Stimulated activated CD4-positive, alpha-beta T cell treated with anti-CD3 and anti-CD28 coated beads, Interleukin-4, amount 100 ng/mL, for 1 hour (primary cell): ENCODE data around the gene MINDY4.

ENCODE experiments used
- DNase-seq: peaks from one replicate; pipeline ENCODE4 v3.0.0-alpha.2; 2020

Gene MINDY4

GRCh38 chr7:30743371-30744074 is 27.7 kb upstream of the MINDY4 start:
- no peak for DNase-seq

GRCh38 chr7:30744075-30744417 is 27.2 kb upstream of the MINDY4 start:
- DNase-seq, result no peak

GRCh38 chr7:30745261-30745941 is 25.8 kb upstream of the MINDY4 start:
- DNase-seq, result no peak

- DNase-seq, result no peak
These were observed 21.2 kb upstream of the MINDY4 start for GRCh38 chr7:30750010-30750409.

GRCh38 chr7:30750683-30751650 is 20.2 kb upstream of the MINDY4 start:
- no peak for DNase-seq

- no peak for DNase-seq
These were observed 19.4 kb upstream of the MINDY4 start, which contains the start of gene INMT for GRCh38 chr7:30751696-30752273. TSS of gene INMT (plus strand) at chr7:30752135. CDS start at chr7:30752151, 16 bp downstream.

- no peak for DNase-seq
These were observed 18.7 kb upstream of the MINDY4 start for GRCh38 chr7:30752484-30752883.

GRCh38 chr7:30752979-30753378 is 18.2 kb upstream of the MINDY4 start:
- no peak for DNase-seq

- DNase-seq, result no peak
These were observed 16.8 kb upstream of the MINDY4 start for GRCh38 chr7:30754315-30754877.

GRCh38 chr7:30755384-30756154 is 15.6 kb upstream of the MINDY4 start:
- no peak for DNase-seq

- DNase-seq, result no peak
These were observed 13.9 kb upstream of the MINDY4 start for GRCh38 chr7:30757342-30757692.

- no peak for DNase-seq
These were observed 10.6 kb upstream of the MINDY4 start for GRCh38 chr7:30760514-30761213.

- no peak for DNase-seq
These were observed 9.7 kb upstream of the MINDY4 start for GRCh38 chr7:30761214-30762156.

GRCh38 chr7:30764030-30764975 is 6.9 kb upstream of the MINDY4 start:
- DNase-seq, result no peak

- DNase-seq, result no peak
These were observed 5.8 kb upstream of the MINDY4 start for GRCh38 chr7:30765408-30765807.

GRCh38 chr7:30770845-30771173 is 408 bp upstream of the MINDY4 start:
- no peak for DNase-seq

- no peak for DNase-seq
These were observed 736 bp downstream of the MINDY4 start for GRCh38 chr7:30771880-30772425.

GRCh38 chr7:30772984-30773383 is 1.8 kb downstream of the MINDY4 start:
- DNase-seq, result no peak

- no peak for DNase-seq
These were observed 4.8 kb downstream of the MINDY4 start for GRCh38 chr7:30775992-30776391.
